Osteocyte (in vitro differentiated cells): ENCODE measurements around the gene ATP8A2. TPM values are rescaled to one million over a fixed set of nuclear protein-coding genes. Genes with fewer than 3 reads are reported as not detected.

Experiments used
- DNase-seq: peaks from one replicate; pipeline ENCODE4 v3.0.0; 2021; ENCODE audit warnings: mixed read lengths; ENCODE audit not compliant: unreplicated experiment; ENCODE audit errors: extremely low spot score
- H3K27ac Mint-ChIP-seq: one replicate; pipeline ENCODE4 v1.8.0; 2021; ENCODE audit warnings: mild to moderate bottlenecking, mixed read lengths; ENCODE audit not compliant: unreplicated experiment
- H3K27me3 Mint-ChIP-seq: one replicate; pipeline ENCODE4 v1.8.0; 2021; ENCODE audit warnings: mixed read lengths; ENCODE audit not compliant: unreplicated experiment
- H3K36me3 Mint-ChIP-seq: one replicate; pipeline ENCODE4 v1.8.0; 2021; ENCODE audit warnings: mixed read lengths; ENCODE audit not compliant: unreplicated experiment
- H3K4me1 Mint-ChIP-seq: one replicate; pipeline ENCODE4 v1.8.0; 2021; ENCODE audit warnings: mixed read lengths; ENCODE audit not compliant: unreplicated experiment
- H3K4me3 Mint-ChIP-seq: one replicate; pipeline ENCODE4 v1.8.0; 2021; ENCODE audit warnings: mild to moderate bottlenecking, moderate library complexity, mixed read lengths; ENCODE audit not compliant: unreplicated experiment
- H3K9me3 Mint-ChIP-seq: one replicate; pipeline ENCODE4 v1.8.0; 2021; ENCODE audit warnings: mixed read lengths; ENCODE audit not compliant: unreplicated experiment
- CTCF ChIP-seq: fragments of 200-600 bp; sonication (generic); IDR thresholded peaks from 2 replicates; pipeline ENCODE4 v1.5.0; 2021; ENCODE audit warnings: antibody characterized with exemption, mild to moderate bottlenecking, moderate library complexity
- total RNA-seq: library from RNA; stranded (reverse); gene quantifications from 2 replicates; pipeline ENCODE4 v1.2.1, GENCODE V29; 2021

The ATP8A2 gene
- total RNA-seq, 1 donor from 2014 or later = 1.1 TPM

GRCh38 chr13:25933520-25933919 is 561.7 kb downstream of the ATP8A2 start:
- H3K9me3 Mint-ChIP-seq = no peaks in the 10 kb centered on the region
- H3K36me3 Mint-ChIP-seq = no peaks in the 10 kb centered on the region
- DNase-seq = no peak
- no peak for TF ChIP-seq CTCF
- peaks cover 16% of the 10 kb centered on the region for H3K4me1 Mint-ChIP-seq
- no peaks in the 10 kb centered on the region for H3K27me3 Mint-ChIP-seq
- H3K27ac Mint-ChIP-seq = no peak overlapping the region
- H3K4me3 Mint-ChIP-seq = no peak overlapping the region

DNA sequence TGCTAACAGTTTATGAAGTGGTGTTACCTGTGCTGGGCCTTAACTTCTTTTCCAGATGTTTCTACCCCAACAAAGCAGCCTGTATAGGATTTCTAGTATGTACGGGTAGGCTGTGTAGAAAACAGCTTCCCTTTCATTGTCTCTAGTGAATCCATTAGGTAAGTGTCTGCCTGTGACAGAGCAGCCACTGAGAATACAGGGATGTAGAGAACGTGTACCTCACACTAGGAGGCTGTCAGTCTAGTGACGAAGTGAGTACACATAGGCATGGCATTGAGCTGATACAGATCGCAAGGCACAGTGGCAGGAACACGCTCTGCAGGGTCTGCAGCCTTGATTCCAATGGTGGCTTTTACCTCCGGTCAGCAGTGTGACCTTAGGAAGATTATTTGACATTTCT is 562.4 kb downstream of the ATP8A2 start:
- Mint-ChIP-seq H3K27ac (no peak overlapping the region), H3K27me3 (no peaks in the 10 kb centered on the region), H3K36me3 (no peaks in the 10 kb centered on the region), H3K9me3 (peaks cover 2% of the 10 kb centered on the region), H3K4me3 (no peak overlapping the region), H3K4me1 (peaks cover 10% of the 10 kb centered on the region)
- no peak for TF ChIP-seq CTCF
- no peak for DNase-seq

DNA sequence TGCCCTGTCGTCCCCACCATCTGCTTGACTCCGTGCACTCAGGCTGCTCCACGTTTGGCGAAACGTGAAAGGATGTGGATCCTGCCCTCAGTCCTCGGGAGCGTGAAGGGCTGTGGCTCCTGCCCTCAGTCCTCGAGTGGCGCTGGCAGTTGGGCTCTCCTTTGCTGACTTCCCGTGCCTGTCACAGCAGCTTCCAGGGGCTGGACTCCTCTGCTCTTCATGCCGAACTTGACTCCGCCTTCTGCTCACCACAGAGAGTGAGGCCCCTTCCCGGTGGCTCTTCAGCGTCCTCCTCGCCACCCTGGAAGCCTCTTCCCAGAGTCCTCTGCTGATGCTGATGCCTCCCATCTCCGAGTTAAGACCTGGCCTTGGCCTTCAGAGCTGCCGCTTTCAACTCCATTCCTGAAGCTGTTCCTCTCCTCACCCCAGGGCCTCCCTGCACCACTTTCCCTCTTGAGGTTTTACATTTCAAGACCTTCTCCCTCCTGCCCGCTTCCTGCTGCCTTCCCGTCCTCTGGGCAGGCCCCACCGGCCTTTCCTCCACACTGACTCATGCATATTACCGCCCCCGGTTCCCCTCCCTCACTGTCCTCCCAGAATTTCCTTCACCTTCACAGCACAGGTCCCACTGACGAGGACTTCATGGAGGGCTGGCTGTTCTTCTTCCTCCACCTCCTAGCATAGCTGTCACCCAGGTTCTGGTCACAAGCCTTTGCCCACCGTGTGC is 568.4 kb downstream of the ATP8A2 start:
- Mint-ChIP-seq H3K9me3 (peaks cover 4% of the 10 kb centered on the region), H3K4me3 (no peak overlapping the region), H3K27me3 (no peaks in the 10 kb centered on the region), H3K27ac (no peak overlapping the region), H3K36me3 (no peaks in the 10 kb centered on the region), H3K4me1 (peaks cover 42% of the 10 kb centered on the region)
- DNase-seq = no peak
- no peak for TF ChIP-seq CTCF

DNA sequence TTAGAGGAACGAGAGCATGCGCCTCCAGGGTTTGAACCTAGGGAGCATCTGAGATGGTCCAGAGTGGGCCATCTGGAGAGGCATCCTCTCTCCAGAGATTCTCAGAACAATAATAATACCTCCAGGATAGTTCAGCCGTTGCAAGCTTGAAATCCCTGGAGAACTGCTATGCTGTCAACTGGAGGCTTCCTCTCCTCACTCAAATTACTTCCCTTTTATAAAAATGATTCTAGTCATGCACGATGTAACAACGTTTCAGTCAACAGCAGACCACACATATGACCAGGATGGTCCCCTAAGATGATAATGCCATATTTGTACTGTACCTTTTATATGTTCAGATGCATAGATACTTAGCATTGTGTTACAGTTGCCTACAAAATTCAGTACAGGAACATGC is 571.3 kb downstream of the ATP8A2 start:
- Mint-ChIP-seq H3K27ac (no peak overlapping the region), H3K4me1 (peaks cover 64% of the 10 kb centered on the region), H3K27me3 (no peaks in the 10 kb centered on the region), H3K9me3 (peaks cover 4% of the 10 kb centered on the region), H3K36me3 (no peaks in the 10 kb centered on the region), H3K4me3 (no peak overlapping the region)
- no peak for TF ChIP-seq CTCF
- DNase-seq = no peak

DNA sequence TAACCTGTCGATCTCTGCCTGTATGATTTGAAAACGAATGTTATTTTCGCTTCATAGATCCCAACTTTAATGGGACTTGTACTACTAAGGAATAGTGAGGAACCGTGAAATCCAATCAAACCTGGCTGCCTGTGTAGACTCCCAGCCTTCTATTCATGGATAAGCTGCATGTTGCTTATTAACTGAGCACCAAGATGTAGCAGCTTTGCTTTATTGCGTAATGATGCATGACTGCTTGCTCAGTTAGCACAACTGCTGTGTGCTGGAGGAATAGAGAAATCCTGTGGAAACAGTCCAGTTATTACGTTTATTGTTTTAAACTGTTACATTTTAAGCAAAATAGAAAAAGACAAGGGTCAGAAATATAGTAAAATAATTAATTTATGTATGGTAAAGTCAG is 571.9 kb downstream of the ATP8A2 start:
- peaks cover 64% of the 10 kb centered on the region for H3K4me1 Mint-ChIP-seq
- H3K9me3 Mint-ChIP-seq = peaks cover 4% of the 10 kb centered on the region
- H3K27ac Mint-ChIP-seq = no peak overlapping the region
- no peaks in the 10 kb centered on the region for H3K27me3 Mint-ChIP-seq
- TF ChIP-seq CTCF = no peak
- H3K4me3 Mint-ChIP-seq = no peak overlapping the region
- peak; percentile 2 for DNase-seq
- H3K36me3 Mint-ChIP-seq = no peaks in the 10 kb centered on the region
